Panc1 (cell line): Measurements from ENCODE around the gene ERG.

Experiments
- POLR2AphosphoS5 ChIP-seq: IDR thresholded peaks from 2 replicates; pipeline ENCODE4 v1.6.1; 2012; ENCODE audit warnings: mild to moderate bottlenecking, low read depth, low read length, moderate library complexity
- REST ChIP-seq, 2 experiments: IDR thresholded peaks; 2 replicates each; pipeline ENCODE4 v1.6.1; 2011 to 2012; ENCODE audit warnings: low read depth in 2 of 2, control low read depth in 1 of 2, low read length in 1 of 2, mild to moderate bottlenecking in 1 of 2, moderate library complexity in 1 of 2; ENCODE audit not compliant: insufficient read depth in 1 of 2
- SIN3A ChIP-seq: IDR thresholded peaks from 2 replicates; pipeline ENCODE4 v1.6.1; 2012; ENCODE audit warnings: low read depth, mild to moderate bottlenecking, low read length, moderate library complexity, borderline replicate concordance; ENCODE audit not compliant: insufficient read depth
- TCF7L2 ChIP-seq: IDR thresholded peaks from 2 replicates; pipeline ENCODE4 v1.6.1; 2011; ENCODE audit warnings: mild to moderate bottlenecking, low read depth, low read length, inconsistent platforms
- TF ChIP-seq, protein P1 (sequence below): fragments of 450-650 bp; IDR thresholded peaks from 2 replicates; pipeline ENCODE4 v1.5.1; 2017; ENCODE audit warnings: mild to moderate bottlenecking

DNA sequence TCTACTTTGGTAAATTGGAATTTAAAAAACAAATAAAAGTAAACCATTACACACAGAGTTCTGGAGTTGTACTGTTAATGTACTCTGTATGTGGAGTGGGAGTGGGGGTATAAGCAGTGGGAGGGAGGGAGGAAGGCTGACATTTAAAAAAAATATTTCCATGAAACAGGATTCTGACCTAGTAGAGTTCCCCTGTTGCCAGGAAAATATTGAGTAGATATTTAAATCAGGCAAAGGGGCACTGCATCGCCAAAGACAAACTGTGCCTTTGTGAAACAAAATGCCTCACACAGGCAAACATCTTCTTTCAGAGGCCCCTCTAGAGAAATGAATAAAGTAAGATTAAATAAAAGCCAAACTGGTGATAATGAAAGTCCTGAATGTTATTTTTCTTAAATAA, 87.8 kb downstream of the ERG start:
- TF ChIP-seq, protein P1, sequence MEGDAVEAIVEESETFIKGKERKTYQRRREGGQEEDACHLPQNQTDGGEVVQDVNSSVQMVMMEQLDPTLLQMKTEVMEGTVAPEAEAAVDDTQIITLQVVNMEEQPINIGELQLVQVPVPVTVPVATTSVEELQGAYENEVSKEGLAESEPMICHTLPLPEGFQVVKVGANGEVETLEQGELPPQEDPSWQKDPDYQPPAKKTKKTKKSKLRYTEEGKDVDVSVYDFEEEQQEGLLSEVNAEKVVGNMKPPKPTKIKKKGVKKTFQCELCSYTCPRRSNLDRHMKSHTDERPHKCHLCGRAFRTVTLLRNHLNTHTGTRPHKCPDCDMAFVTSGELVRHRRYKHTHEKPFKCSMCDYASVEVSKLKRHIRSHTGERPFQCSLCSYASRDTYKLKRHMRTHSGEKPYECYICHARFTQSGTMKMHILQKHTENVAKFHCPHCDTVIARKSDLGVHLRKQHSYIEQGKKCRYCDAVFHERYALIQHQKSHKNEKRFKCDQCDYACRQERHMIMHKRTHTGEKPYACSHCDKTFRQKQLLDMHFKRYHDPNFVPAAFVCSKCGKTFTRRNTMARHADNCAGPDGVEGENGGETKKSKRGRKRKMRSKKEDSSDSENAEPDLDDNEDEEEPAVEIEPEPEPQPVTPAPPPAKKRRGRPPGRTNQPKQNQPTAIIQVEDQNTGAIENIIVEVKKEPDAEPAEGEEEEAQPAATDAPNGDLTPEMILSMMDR: no peak
- no peak for TF ChIP-seq REST (IDR thresholded peaks at IDR 0.05; ENCODE audit: insufficient read depth in 1 of 2, low read depth in 2 of 2, low read length in 1 of 2)
- TF ChIP-seq POLR2AphosphoS5: no peak
- no peak for TF ChIP-seq SIN3A
- no peak for TF ChIP-seq TCF7L2
